Measurements from ENCODE around the gene CDC6.

- TF ChIP-seq CTCF (IDR thresholded peaks at IDR 0.05) (no peak), POLR2A (IDR thresholded peaks at IDR 0.05) (no peak)
These were observed 39.7 kb upstream of the CDC6 start for GRCh38 chr17:40247926-40248495.
